K562 (cell line): Measurements from ENCODE around the gene GRB2. TPM values are rescaled to one million over a fixed set of nuclear protein-coding genes. Genes with fewer than 3 reads are reported as not detected.
A peak's percentile ranks its signal among the peaks of the same experiment; 100 is the strongest.

Experiments
- ATAC-seq: fragments of 200-7000 bp; cut with Tn5 transposase; 3 replicates; pipeline ENCODE4 v1.9.1; 2020; ENCODE audit warnings: moderate library complexity
- BruUV-seq: library from RNA; stranded (reverse); fragments of 400-500 nt; replicated peaks from 2 replicates; lab custom pipeline; 2021; lab: Mats Ljungman, UMichigan
- CTCF ChIA-PET: fragments of 300-600 bp; formaldehyde crosslinking; extraction: SDS; loops from one replicate; lab custom pipeline; 2021; ENCODE audit warnings: low intra/inter-chr PET ratio; lab: Yijun Ruan, JAX
- POLR2A ChIA-PET: fragments of 300-600, 350-650 bp; sonication (Branson Sonifier 250); formaldehyde crosslinking; extraction: SDS; loops from one replicate; lab custom pipeline; 2021; ENCODE audit warnings: antibody characterized with exemption, inconsistent platforms; lab: Yijun Ruan, JAX
- DNase-seq, 4 experiments: peaks; one replicate each; pipeline versions ENCODE4 v3.0.0 to v3.0.0-alpha.2; 2011 to 2018; ENCODE audit warnings: low spot score in 3 of 4, mixed read lengths in 3 of 4; ENCODE audit errors: extremely low read depth in 1 of 4
- FAIRE-seq: peaks from 2 replicates; lab custom pipeline; 2011; peaks lifted over from hg19 to GRCh38; lab: Jason Lieb, UNC
- H2AFZ ChIP-seq: 2 replicates; pipeline ENCODE4 v1.6.0; 2011; ENCODE audit warnings: low read depth, low read length, control low read depth, inconsistent platforms
- H3K27ac ChIP-seq: fragments of 200-600 bp; 3 replicates; pipeline ENCODE4 v1.8.0; 2011; ENCODE audit warnings: low read depth, mild to moderate bottlenecking, control low read depth, inconsistent platforms, low read length, moderate library complexity, mixed read lengths; ENCODE audit errors: extremely low read depth
- H3K27me3 ChIP-seq, 2 experiments: fragments of 300-600 bp in 1 of 2; 2 replicates in 1 of 2; 3 replicates in 1 of 2; pipeline versions ENCODE4 v1.6.0 to v1.8.0; 2011; ENCODE audit warnings: inconsistent platforms in 2 of 2, low read length in 2 of 2, mild to moderate bottlenecking in 1 of 2, mixed read lengths in 1 of 2, moderate library complexity in 1 of 2; ENCODE audit not compliant: control insufficient read depth in 2 of 2, insufficient read depth in 2 of 2
- H3K36me3 ChIP-seq: fragments of 300-600 bp; 3 replicates; pipeline ENCODE4 v1.8.0; 2011; ENCODE audit warnings: mild to moderate bottlenecking, low read length, inconsistent platforms; ENCODE audit not compliant: control insufficient read depth, insufficient read depth
- H3K4me1 ChIP-seq, 2 experiments: fragments of 200-600 bp in 1 of 2; replicated peaks in 1 of 2; 2 replicates in 1 of 2; 3 replicates in 1 of 2; pipeline versions ENCODE4 v1.5.1 to v1.8.0; 2011; ENCODE audit warnings: inconsistent platforms in 2 of 2, low read length in 2 of 2, mild to moderate bottlenecking in 1 of 2, mixed read lengths in 1 of 2, moderate library complexity in 1 of 2; ENCODE audit not compliant: control insufficient read depth in 2 of 2, insufficient read depth in 2 of 2
- H3K4me2 ChIP-seq: 2 replicates; pipeline ENCODE4 v1.6.1; 2011; ENCODE audit warnings: low read length, control low read depth, inconsistent platforms, mixed read lengths; ENCODE audit not compliant: insufficient read depth
- H3K4me3 ChIP-seq: fragments of 200-600 bp; sonication (generic), shearing (Covaris generic); 2 replicates; pipeline ENCODE4 v1.5.1; 2016; ENCODE audit warnings: control low read depth, inconsistent platforms
- H3K79me2 ChIP-seq: fragments of 200-600 bp; 3 replicates; pipeline ENCODE4 v1.8.0; 2011; ENCODE audit warnings: low read length, inconsistent platforms; ENCODE audit not compliant: control insufficient read depth, insufficient read depth
- H3K9ac ChIP-seq, 2 experiments: 2 replicates each; pipeline versions ENCODE4 v1.6.0 to v1.6.1; 2011; ENCODE audit warnings: low read depth in 2 of 2, low read length in 2 of 2, control low read depth in 1 of 2, inconsistent platforms in 1 of 2, mild to moderate bottlenecking in 1 of 2, mixed read lengths in 1 of 2; ENCODE audit not compliant: insufficient read depth in 1 of 2
- H3K9me1 ChIP-seq: one replicate; pipeline ENCODE4 v1.6.0; 2011; ENCODE audit warnings: inconsistent platforms, mild to moderate bottlenecking, low read length, moderate library complexity; ENCODE audit not compliant: control insufficient read depth, insufficient read depth
- H3K9me3 ChIP-seq: replicated peaks from 2 replicates; pipeline ENCODE4 v1.5.1; 2011; ENCODE audit warnings: low read depth, low read length, inconsistent platforms; ENCODE audit not compliant: control insufficient read depth, insufficient read depth
- H4K20me1 ChIP-seq: replicated peaks from 2 replicates; pipeline ENCODE4 v1.6.1; 2011; ENCODE audit warnings: low read length, inconsistent platforms, mixed read lengths; ENCODE audit not compliant: control insufficient read depth, insufficient read depth
- ARID3A ChIP-seq: IDR thresholded peaks from 2 replicates; pipeline ENCODE4 v1.6.1; 2012; ENCODE audit warnings: low read depth, low read length, improper control_type of control experiment, borderline replicate concordance
- CBFA2T3 ChIP-seq: fragments of 450-650 bp; IDR thresholded peaks from 2 replicates; pipeline ENCODE4 v1.6.1; 2017
- CEBPB ChIP-seq: fragments of 450-650 bp; IDR thresholded peaks from 2 replicates; pipeline ENCODE4 v1.6.1; 2016; ENCODE audit warnings: missing genetic modification characterization, missing compliant biosample characterization
- CREB3L1 ChIP-seq: fragments of 450-650 bp; IDR thresholded peaks from 2 replicates; pipeline ENCODE4 v1.6.1; 2014; ENCODE audit warnings: low read depth, mild to moderate bottlenecking, moderate library complexity, borderline replicate concordance
- E2F1 ChIP-seq: sonication (generic); formaldehyde crosslinking; IDR thresholded peaks from 2 replicates; pipeline ENCODE4 v1.8.1; 2023; ENCODE audit warnings: mild to moderate bottlenecking, missing genetic modification reagents, moderate library complexity
- E2F3 ChIP-seq: fragments of 250-450 bp; sonication (Bioruptor Pico); IDR thresholded peaks from 2 replicates; pipeline ENCODE4 v1.4.0; 2020; ENCODE audit warnings: mild to moderate bottlenecking
- FOXK2 ChIP-seq, 2 experiments: fragments of 450-650 bp; IDR thresholded peaks in 1 of 2; conservative IDR thresholded peaks in 1 of 2; 2 replicates each; pipeline ENCODE4 v1.6.1; 2016; ENCODE audit warnings: low read depth in 2 of 2, mild to moderate bottlenecking in 1 of 2
- PBX2 ChIP-seq, 2 experiments: IDR thresholded peaks in 1 of 2; conservative IDR thresholded peaks in 1 of 2; 2 replicates each; pipeline ENCODE4 v1.6.1; 2016; ENCODE audit warnings: low read depth in 2 of 2, mild to moderate bottlenecking in 1 of 2, missing compliant biosample characterization in 1 of 2, missing genetic modification characterization in 1 of 2, moderate library complexity in 1 of 2
- RBM17 ChIP-seq: fragments of 200-400 bp; formaldehyde crosslinking; IDR thresholded peaks from 2 replicates; pipeline ENCODE4 v1.6.1; 2017; ENCODE audit warnings: low read depth, mild to moderate bottlenecking, low read length, borderline replicate concordance
- RBM22 ChIP-seq: fragments of 200-400 bp; formaldehyde crosslinking; IDR thresholded peaks from 2 replicates; pipeline ENCODE4 v1.6.1; 2018; ENCODE audit warnings: low read length, low read depth; ENCODE audit not compliant: poor library complexity, severe bottlenecking
- RBM34 ChIP-seq: fragments of 200-400 bp; formaldehyde crosslinking; IDR thresholded peaks from 2 replicates; pipeline ENCODE4 v1.6.1; 2018; ENCODE audit warnings: low read length, borderline replicate concordance; ENCODE audit not compliant: insufficient read depth
- WGBS: fragments of 100-300 bp; shearing (Covaris generic); methylation state at CpG from one replicate; pipeline ENCODE4 v1.1.6; 2016; ENCODE audit warnings: low coverage, mixed read lengths; ENCODE audit not compliant: insufficient coverage; ENCODE audit errors: missing lambda C conversion rate; 5-methylcytosine and 5-hydroxymethylcytosine counted together
- in situ Hi-C: fragments of 300-500 bp; cut with MboI; formaldehyde crosslinking; loops from 4 replicates; pipeline ENCODE4 v1.15.0; 2018; ENCODE audit warnings: inconsistent platforms, mixed read lengths
- intact Hi-C: fragments of 100-400 bp; cut with micrococcal nuclease; formaldehyde crosslinking; loops from 2 replicates; pipeline ENCODE4 v1.14.2; 2022
- polyA plus RNA-seq, 8 experiments: library from polyadenylated mRNA; depleted of rRNA in 4 of 8; stranded (reverse) in 5 of 8; unstranded in 3 of 8; fragments of >200 nt; fragmentation: Nextera tagmentation in 2 of 8; fragmentation: Illumina TruSeq in 1 of 8; extraction: Ambion mirVana in 2 of 8; extraction: Trizol in 1 of 8; gene quantifications; 2 replicates each; pipeline versions ENCODE4 v1.2.1 to v1.2.3, GENCODE V29; 2011 to 2014; ENCODE audit warnings: inconsistent platforms in 1 of 8, missing spikeins in 1 of 8
- total RNA-seq, 7 experiments: library from RNA; depleted of rRNA in 6 of 7; stranded (reverse); fragments of >200 nt in 6 of 7; fragmentation: Illumina TruSeq in 2 of 7; extraction: Trizol in 2 of 7; gene quantifications; 2 replicates each; pipeline versions ENCODE4 v1.2.1 to v1.2.3, GENCODE V29; 2011 to 2021; ENCODE audit warnings: low replicate concordance in 1 of 7

The GRB2 gene
- total and polyA plus RNA-seq, 9 of the 15 experiments (the other 6 are each of a cell fraction or from before 2014, with no cell fraction given): 57.2 to 136 (median 84.8) TPM

- TF ChIP-seq FOXK2 (conservative IDR thresholded peaks at IDR 0.05 in 1 of 2, IDR thresholded peaks at IDR 0.05 in 1 of 2; ENCODE audit: low read depth in 2 of 2) (no peak), RBM22 (no peak), E2F1 (CRISPR knock-in tag) (no peak), RBM17 (no peak), CREB3L1 (no peak), E2F3 (CRISPR knock-in tag) (no peak)
These were observed 67.1 kb downstream of the GRB2 start (continued) for GRCh38 chr17:75338335-75338734.

GRCh38 chr17:75335315-75335714 is 70.2 kb downstream of the GRB2 start:
- no peak overlapping the region for H2AFZ ChIP-seq
- intact Hi-C loops (no loop called here), in situ Hi-C loops (no loop called here)
- H3K27ac ChIP-seq: no peak overlapping the region
- peaks cover 26% of the 10 kb centered on the region; the same call in 1 of the 3 replicates for H3K36me3 ChIP-seq
- 41% methylated on average over 3 of the region's 3 CpGs for WGBS
- peaks cover 15 to 20% of the 10 kb centered on the region in 2 experiments for H3K4me1 ChIP-seq
- no peaks in the 10 kb centered on the region for H3K27me3 ChIP-seq
- peaks cover 84% of the 10 kb centered on the region for H3K79me2 ChIP-seq
- no peaks in the 10 kb centered on the region for H3K9me1 ChIP-seq
- ATAC-seq (no peak; the same call in 2 of the 3 replicates), FAIRE-seq (peak; percentile 15), DNase-seq (peak in 1 of 4 experiments; percentile 28)
- no TSS peak for BruUV-seq
- H3K4me3 ChIP-seq: no peak overlapping the region
- POLR2A ChIA-PET: interaction anchor here (0.6 to 1.7 kb wide), 6 partner anchors 13 to 94 kb away, joined by 3 to 5 read pairs (median 4); no protein-coding TSS in a partner anchor
- H4K20me1 ChIP-seq: peaks cover 3% of the 10 kb centered on the region; the same call in 1 of the 2 replicates
- H3K9me3 ChIP-seq: no peaks in the 10 kb centered on the region
- no peak overlapping the region for H3K9ac ChIP-seq
- no peak overlapping the region for H3K4me2 ChIP-seq
- CTCF ChIA-PET: no interaction called here
- TF ChIP-seq CEBPB: 0 out of 2 replicates have a peak, but pooled peaks have one; percentile 23
- 0 out of 2 replicates have a peak, but pooled peaks have one; percentile 19 for TF ChIP-seq ARID3A
- no peak for TF ChIP-seq RBM34
- 0 out of 2 replicates have a peak, but pooled peaks have one; percentile 26 for TF ChIP-seq CBFA2T3
- no peak for TF ChIP-seq PBX2 (CRISPR knock-in tag; IDR thresholded peaks at IDR 0.05; ENCODE audit: low read depth)
- TF ChIP-seq PBX2 (tag; conservative IDR thresholded peaks at IDR 0.05; ENCODE audit: low read depth): peak; percentile 89
